ENCODE data around the gene KISS1R.

Gene KISS1R

GRCh38 chr19:919199-920050, 2.3 kb downstream of the KISS1R start:
- Histone ChIP-seq H3K27ac (ENCODE audit: low read depth, low read length) (no peak overlapping the region), H3K27me3 (ENCODE audit: control insufficient read depth in 1 of 2, insufficient read depth in 2 of 2, low read length in 2 of 2) (peaks cover 22 to 46% of the 10 kb centered on the region in 2 donors), H3K4me3 (ENCODE audit: low read depth in 1 of 2, low read length in 2 of 2) (no peak overlapping the region), H3K36me3 (ENCODE audit: insufficient read depth, low read length) (no peaks in the 10 kb centered on the region), H3K9me3 (ENCODE audit: low read length) (no peaks in the 10 kb centered on the region), H3K9ac (ENCODE audit: low read length) (no peak overlapping the region), H3K4me1 (ENCODE audit: insufficient read depth, low read length) (peaks cover 14% of the 10 kb centered on the region)

- Histone ChIP-seq H3K4me1 (ENCODE audit: insufficient read depth, low read length) (peaks cover 14% of the 10 kb centered on the region), H3K4me3 (ENCODE audit: low read depth in 1 of 2, low read length in 2 of 2) (no peak overlapping the region), H3K36me3 (ENCODE audit: insufficient read depth, low read length) (no peaks in the 10 kb centered on the region), H3K27ac (ENCODE audit: low read depth, low read length) (no peak overlapping the region), H3K9me3 (ENCODE audit: low read length) (no peaks in the 10 kb centered on the region), H3K27me3 (ENCODE audit: control insufficient read depth in 1 of 2, insufficient read depth in 2 of 2, low read length in 2 of 2) (peaks cover 22 to 46% of the 10 kb centered on the region in 2 donors), H3K9ac (ENCODE audit: low read length) (no peak overlapping the region)
Measured at GRCh38 chr19:920051-920864, 3.1 kb downstream of the KISS1R start.

GRCh38 chr19:924553-925086, 7.5 kb downstream of the KISS1R start:
- Histone ChIP-seq H3K9ac (ENCODE audit: low read length) (no peak overlapping the region), H3K9me3 (ENCODE audit: low read length) (no peaks in the 10 kb centered on the region), H3K4me1 (ENCODE audit: insufficient read depth, low read length) (peaks cover 9% of the 10 kb centered on the region), H3K36me3 (ENCODE audit: insufficient read depth, low read length) (no peaks in the 10 kb centered on the region), H3K27ac (ENCODE audit: low read depth, low read length) (no peak overlapping the region), H3K4me3 (ENCODE audit: low read depth in 1 of 2, low read length in 2 of 2) (peak overlapping the region; percentile 68 to 85), H3K27me3 (ENCODE audit: control insufficient read depth in 1 of 2, insufficient read depth in 2 of 2, low read length in 2 of 2) (peaks cover 10 to 19% of the 10 kb centered on the region in 2 donors)

- Histone ChIP-seq H3K36me3 (ENCODE audit: insufficient read depth, low read length) (no peaks in the 10 kb centered on the region), H3K9ac (ENCODE audit: low read length) (no peak overlapping the region), H3K4me1 (ENCODE audit: insufficient read depth, low read length) (peaks cover 9% of the 10 kb centered on the region), H3K27me3 (ENCODE audit: control insufficient read depth in 1 of 2, insufficient read depth in 2 of 2, low read length in 2 of 2) (peaks cover 8 to 14% of the 10 kb centered on the region in 2 donors), H3K27ac (ENCODE audit: low read depth, low read length) (peak overlapping the region; percentile 84), H3K4me3 (ENCODE audit: low read depth in 1 of 2, low read length in 2 of 2) (peak overlapping the region; percentile 68 to 85), H3K9me3 (ENCODE audit: low read length) (no peaks in the 10 kb centered on the region)
Measured at GRCh38 chr19:925087-925525, 8.0 kb downstream of the KISS1R start.

- H3K27ac ChIP-seq (ENCODE audit: low read depth, low read length), result peak within 1 kb of the TSS; percentile 84
- H3K4me1 ChIP-seq (ENCODE audit: insufficient read depth, low read length), result peaks cover 6% of the 10 kb centered on the region
- no peaks in the 10 kb centered on the region for H3K9me3 ChIP-seq (ENCODE audit: low read length)
- peaks cover 8% of the 10 kb centered on the region in 2 donors for H3K27me3 ChIP-seq (ENCODE audit: control insufficient read depth in 1 of 2, insufficient read depth in 2 of 2, low read length in 2 of 2)
- no peaks in the 10 kb centered on the region for H3K36me3 ChIP-seq (ENCODE audit: insufficient read depth, low read length)
- H3K4me3 ChIP-seq (ENCODE audit: low read depth in 1 of 2, low read length in 2 of 2), result peak within 1 kb of the TSS; percentile 80 to 85
- peak within 1 kb of the TSS; percentile 39 for H3K9ac ChIP-seq (ENCODE audit: low read length)
Measured at GRCh38 chr19:925526-926322, 8.6 kb downstream of the KISS1R start, which contains the start of gene ARID3A. ARID3A (plus strand) TSS chr19:926035; CDS start chr19:929529, 3,494 bp downstream.

GRCh38 chr19:926323-926588, 9.1 kb downstream of the KISS1R start:
- H3K4me1 ChIP-seq (ENCODE audit: insufficient read depth, low read length), result peaks cover 5% of the 10 kb centered on the region
- peak overlapping the region; percentile 70 to 80 for H3K4me3 ChIP-seq (ENCODE audit: low read depth in 1 of 2, low read length in 2 of 2)
- H3K27ac ChIP-seq (ENCODE audit: low read depth, low read length), result peak overlapping the region; percentile 81
- no peaks in the 10 kb centered on the region for H3K36me3 ChIP-seq (ENCODE audit: insufficient read depth, low read length)
- peaks cover 2% of the 10 kb centered on the region in 2 donors for H3K27me3 ChIP-seq (ENCODE audit: control insufficient read depth in 1 of 2, insufficient read depth in 2 of 2, low read length in 2 of 2)
- H3K9ac ChIP-seq (ENCODE audit: low read length), result peak overlapping the region; percentile 39
- no peaks in the 10 kb centered on the region for H3K9me3 ChIP-seq (ENCODE audit: low read length)

- peak overlapping the region; percentile 70 to 80 for H3K4me3 ChIP-seq (ENCODE audit: low read depth in 1 of 2, low read length in 2 of 2)
- peaks cover 5% of the 10 kb centered on the region for H3K4me1 ChIP-seq (ENCODE audit: insufficient read depth, low read length)
- H3K9me3 ChIP-seq (ENCODE audit: low read length), result no peaks in the 10 kb centered on the region
- H3K36me3 ChIP-seq (ENCODE audit: insufficient read depth, low read length), result no peaks in the 10 kb centered on the region
- peak overlapping the region; percentile 39 for H3K9ac ChIP-seq (ENCODE audit: low read length)
- H3K27me3 ChIP-seq (ENCODE audit: control insufficient read depth in 1 of 2, insufficient read depth in 2 of 2, low read length in 2 of 2), result no peaks in the 10 kb centered on the region
- peak overlapping the region; percentile 81 for H3K27ac ChIP-seq (ENCODE audit: low read depth, low read length)
Measured at GRCh38 chr19:926589-927350, 9.6 kb downstream of the KISS1R start.

GRCh38 chr19:927351-927779, 10.2 kb downstream of the KISS1R start:
- H3K4me1 ChIP-seq (ENCODE audit: insufficient read depth, low read length), result peaks cover 5% of the 10 kb centered on the region
- H3K9me3 ChIP-seq (ENCODE audit: low read length), result no peaks in the 10 kb centered on the region
- peak overlapping the region; percentile 81 for H3K27ac ChIP-seq (ENCODE audit: low read depth, low read length)
- peak overlapping the region; percentile 70 to 80 for H3K4me3 ChIP-seq (ENCODE audit: low read depth in 1 of 2, low read length in 2 of 2)
- no peaks in the 10 kb centered on the region for H3K27me3 ChIP-seq (ENCODE audit: control insufficient read depth in 1 of 2, insufficient read depth in 2 of 2, low read length in 2 of 2)
- H3K36me3 ChIP-seq (ENCODE audit: insufficient read depth, low read length), result no peaks in the 10 kb centered on the region
- H3K9ac ChIP-seq (ENCODE audit: low read length), result no peak overlapping the region

GRCh38 chr19:927780-928401, 10.8 kb downstream of the KISS1R start:
- Histone ChIP-seq H3K9me3 (ENCODE audit: low read length) (no peaks in the 10 kb centered on the region), H3K36me3 (ENCODE audit: insufficient read depth, low read length) (no peaks in the 10 kb centered on the region), H3K27ac (ENCODE audit: low read depth, low read length) (peak overlapping the region; percentile 81), H3K4me3 (ENCODE audit: low read depth in 1 of 2, low read length in 2 of 2) (no peak overlapping the region), H3K4me1 (ENCODE audit: insufficient read depth, low read length) (peaks cover 9% of the 10 kb centered on the region), H3K9ac (ENCODE audit: low read length) (no peak overlapping the region), H3K27me3 (ENCODE audit: control insufficient read depth in 1 of 2, insufficient read depth in 2 of 2, low read length in 2 of 2) (no peaks in the 10 kb centered on the region)

All from muscle layer of colon (tissue), 2 donors.